H1 (cell line): ENCODE results near the gene MS4A3. TPM values are rescaled to one million over a fixed set of nuclear protein-coding genes. Genes with fewer than 3 reads are reported as not detected.

Source experiments
- CTCF ChIA-PET: fragments of 300-600 bp; sonication (Branson Sonifier 250); formaldehyde crosslinking; loops from one replicate; lab custom pipeline; 2021; ENCODE audit not compliant: partially characterized antibody; lab: Charles Lee
- POLR2A ChIA-PET: fragments of 300-600 bp; sonication (Branson Sonifier 250); formaldehyde crosslinking; loops from one replicate; lab custom pipeline; 2021; ENCODE audit warnings: inconsistent platforms; ENCODE audit not compliant: partially characterized antibody; lab: Charles Lee
- DNase-seq, 2 experiments: peaks; one replicate each; pipeline versions ENCODE4 v3.0.0 to v3.0.0-alpha.2; 2010 to 2022; ENCODE audit warnings: low spot score in 2 of 2, low read depth in 1 of 2, mixed read lengths in 1 of 2
- FAIRE-seq: peaks from 2 replicates; lab custom pipeline; 2011; peaks lifted over from hg19 to GRCh38; lab: Jason Lieb, UNC
- H2AFZ ChIP-seq: 2 replicates; pipeline ENCODE4 v1.8.1; 2012; ENCODE audit warnings: low read length, inconsistent platforms
- H2AK5ac ChIP-seq: 2 replicates; pipeline ENCODE4 v1.6.1; 2013; ENCODE audit warnings: low read depth, low read length
- H2BK120ac ChIP-seq: replicated peaks from 2 replicates; pipeline ENCODE3; 2013; ENCODE audit warnings: low read depth, low read length, inconsistent platforms
- H2BK12ac ChIP-seq: 2 replicates; pipeline ENCODE4 v1.6.1; 2013; ENCODE audit warnings: low read depth, low read length
- H2BK15ac ChIP-seq: 2 replicates; pipeline ENCODE4 v1.6.1; 2013; ENCODE audit warnings: low read length
- H2BK20ac ChIP-seq: 2 replicates; pipeline ENCODE4 v1.6.1; 2013; ENCODE audit warnings: low read length
- H2BK5ac ChIP-seq: 2 replicates; pipeline ENCODE4 v1.6.1; 2013; ENCODE audit warnings: low read depth, low read length
- H3K14ac ChIP-seq: 2 replicates; pipeline ENCODE4 v1.6.1; 2013; ENCODE audit warnings: inconsistent platforms; ENCODE audit not compliant: insufficient read length
- H3K18ac ChIP-seq: 2 replicates; pipeline ENCODE4 v1.6.1; 2013; ENCODE audit warnings: low read length; ENCODE audit errors: extremely low read depth
- H3K23ac ChIP-seq: 2 replicates; pipeline ENCODE4 v1.6.1; 2013; ENCODE audit warnings: inconsistent platforms; ENCODE audit not compliant: insufficient read length
- H3K23me2 ChIP-seq: 2 replicates; pipeline ENCODE4 v1.6.1; 2013; ENCODE audit warnings: low read depth, low read length
- H3K27ac ChIP-seq: 2 replicates; pipeline ENCODE4 v1.6.1; 2011; ENCODE audit warnings: low read depth, low read length, inconsistent platforms
- H3K27me3 ChIP-seq, 4 experiments: replicated peaks in 1 of 4; 1 replicate in 1 of 4; 2 replicates in 3 of 4; pipeline versions ENCODE4 v1.6.1 to v1.8.1; 2011 to 2013; ENCODE audit warnings: low read length in 3 of 4, mild to moderate bottlenecking in 3 of 4, inconsistent platforms in 2 of 4, mixed read lengths in 2 of 4, moderate library complexity in 1 of 4; ENCODE audit not compliant: control insufficient read depth in 3 of 4, insufficient read depth in 3 of 4; ENCODE audit errors: extremely low read depth in 1 of 4
- H3K36me3 ChIP-seq, 4 experiments: 2 replicates each; pipeline versions ENCODE4 v1.6.1 to v1.8.1; 2011 to 2013; ENCODE audit warnings: mild to moderate bottlenecking in 4 of 4, low read length in 3 of 4, moderate library complexity in 2 of 4, control low read depth in 1 of 4, inconsistent platforms in 1 of 4; ENCODE audit not compliant: insufficient read depth in 4 of 4, control insufficient read depth in 2 of 4
- H3K4ac ChIP-seq: replicated peaks from 2 replicates; pipeline ENCODE3; 2013; ENCODE audit warnings: low read length, low read depth, mixed read lengths, inconsistent platforms; ENCODE audit not compliant: insufficient read length
- H3K4me1 ChIP-seq, 4 experiments: replicated peaks in 1 of 4; 1 replicate in 1 of 4; 2 replicates in 3 of 4; pipeline versions ENCODE4 v1.6.1 to v1.8.1; 2011 to 2013; ENCODE audit warnings: low read length in 3 of 4, inconsistent platforms in 2 of 4, mixed read lengths in 1 of 4; ENCODE audit not compliant: insufficient read depth in 4 of 4, control insufficient read depth in 3 of 4
- H3K4me2 ChIP-seq, 2 experiments: 2 replicates each; pipeline versions ENCODE4 v1.6.1 to v1.8.1; 2011 to 2013; ENCODE audit warnings: low read depth in 2 of 2, low read length in 2 of 2, control low read depth in 1 of 2, inconsistent platforms in 1 of 2, mild to moderate bottlenecking in 1 of 2; ENCODE audit not compliant: insufficient read depth in 1 of 2
- H3K4me3 ChIP-seq, 4 experiments: fragments of 200-600, 300-600 bp in 1 of 4; sonication (generic), shearing (Covaris generic), sonication (Bioruptor Twin) in 1 of 4; 2 replicates each; pipeline versions ENCODE4 v1.5.1 to v1.8.1; 2011 to 2016; ENCODE audit warnings: low read length in 4 of 4, low read depth in 3 of 4, control low read depth in 2 of 4, inconsistent platforms in 2 of 4, mild to moderate bottlenecking in 2 of 4, mixed read lengths in 1 of 4, moderate library complexity in 1 of 4; ENCODE audit not compliant: insufficient read depth in 2 of 4; ENCODE audit errors: extremely low read depth in 1 of 4
- H3K56ac ChIP-seq: replicated peaks from 2 replicates; pipeline ENCODE3; 2013; ENCODE audit warnings: low read depth, mild to moderate bottlenecking, mixed read lengths, low read length, inconsistent platforms; ENCODE audit not compliant: insufficient read length
- H3K79me1 ChIP-seq: 2 replicates; pipeline ENCODE4 v1.6.1; 2013; ENCODE audit warnings: low read depth, low read length, control low read depth
- H3K79me2 ChIP-seq, 2 experiments: 2 replicates each; pipeline versions ENCODE4 v1.6.1 to v1.8.1; 2012 to 2013; ENCODE audit warnings: low read length in 2 of 2, mild to moderate bottlenecking in 2 of 2, inconsistent platforms in 1 of 2; ENCODE audit not compliant: insufficient read depth in 2 of 2, control insufficient read depth in 1 of 2
- H3K9ac ChIP-seq, 4 experiments: replicated peaks in 1 of 4; 1 replicate in 1 of 4; 2 replicates in 3 of 4; pipeline versions ENCODE4 v1.6.1 to v1.8.1; 2011 to 2013; ENCODE audit warnings: low read depth in 3 of 4, low read length in 3 of 4, control low read depth in 2 of 4, mild to moderate bottlenecking in 2 of 4, moderate library complexity in 2 of 4, inconsistent platforms in 1 of 4; ENCODE audit errors: extremely low read depth in 1 of 4
- H3K9me3 ChIP-seq, 2 experiments: 2 replicates each; pipeline versions ENCODE4 v1.6.1 to v1.8.1; 2012 to 2013; ENCODE audit warnings: mild to moderate bottlenecking in 2 of 2, moderate library complexity in 2 of 2, control low read depth in 1 of 2, inconsistent platforms in 1 of 2, low read depth in 1 of 2, low read length in 1 of 2, mixed read lengths in 1 of 2; ENCODE audit not compliant: insufficient read depth in 2 of 2
- H4K20me1 ChIP-seq, 2 experiments: replicated peaks in 1 of 2; 2 replicates each; pipeline versions ENCODE3 to v1.8.1; 2011 to 2013; ENCODE audit warnings: inconsistent platforms in 2 of 2, low read length in 2 of 2, mild to moderate bottlenecking in 1 of 2; ENCODE audit not compliant: insufficient read depth in 2 of 2, control insufficient read depth in 1 of 2
- H4K5ac ChIP-seq: 2 replicates; pipeline ENCODE4 v1.6.1; 2013; ENCODE audit warnings: low read length, low read depth, mixed read lengths, inconsistent platforms; ENCODE audit not compliant: insufficient read length
- H4K8ac ChIP-seq: 2 replicates; pipeline ENCODE4 v1.8.0; 2013; ENCODE audit warnings: mild to moderate bottlenecking, moderate library complexity, low read length, inconsistent platforms; ENCODE audit not compliant: insufficient read depth; ENCODE audit errors: extremely low read depth
- H4K91ac ChIP-seq: replicated peaks from 2 replicates; pipeline ENCODE3; 2013; ENCODE audit warnings: low read length, mixed read lengths, inconsistent platforms; ENCODE audit not compliant: insufficient read length
- CBX5 ChIP-seq: fragments of 300-800, 300-1000 bp; sonication (generic); IDR thresholded peaks from 2 replicates; pipeline ENCODE4 v1.7.1; 2016; ENCODE audit warnings: antibody characterized with exemption, low read length, low read depth
- GTF2F1 ChIP-seq: IDR thresholded peaks from 2 replicates; pipeline ENCODE4 v1.6.1; 2012; ENCODE audit warnings: low read depth, low read length, improper control_type of control experiment, borderline replicate concordance
- TEAD4 ChIP-seq: IDR thresholded peaks from 2 replicates; pipeline ENCODE4 v1.6.1; 2012; ENCODE audit warnings: low read depth, low read length, inconsistent platforms, mixed read lengths
- WGBS, 2 experiments: shearing (Covaris generic) in 1 of 2; methylation state at CpG; one replicate each; pipeline versions ENCODE4 v1.1.6 to v1.1.7; 2013 to 2015; ENCODE audit warnings: low lambda C conversion rate in 2 of 2, mixed read lengths in 2 of 2, inconsistent platforms in 1 of 2, low coverage in 1 of 2, missing lambda C conversion rate in 1 of 2; ENCODE audit not compliant: insufficient replicate concordance in 2 of 2, insufficient coverage in 1 of 2, insufficient read length in 1 of 2; ENCODE audit errors: extremely low coverage in 1 of 2, missing lambda C conversion rate in 1 of 2; 5-methylcytosine and 5-hydroxymethylcytosine counted together
- polyA plus RNA-seq, 7 experiments: library from polyadenylated mRNA; depleted of rRNA in 3 of 7; stranded (reverse) in 5 of 7; unstranded in 2 of 7; fragments of >200 nt in 5 of 7; fragments of 200-250 nt in 2 of 7; gene quantifications; 1 replicate in 5 of 7; 2 replicates in 1 of 7; 4 replicates in 1 of 7; pipeline versions ENCODE4 v1.2.1 to v1.2.3, GENCODE V29; 2011 to 2013; ENCODE audit warnings: missing spikeins in 2 of 7, mixed read lengths in 2 of 7
- total RNA-seq: library from RNA; stranded (reverse); fragmentation: NEBNext Ultra II Directional; extraction: Animal tissue kit (Norgen Biotek cat#: 25700); gene quantifications from 2 replicates; pipeline ENCODE4 v1.2.1, GENCODE V29; 2021
- TF ChIP-seq, protein P1 (sequence below): IDR thresholded peaks from 2 replicates; pipeline ENCODE4 v1.6.1; 2011; ENCODE audit warnings: low read length, improper control_type of control experiment

The MS4A3 gene
- total and polyA plus RNA-seq, 2 of the 8 experiments (the other 6 are each of a cell fraction or from before 2014, with no cell fraction given) = not detected

DNA sequence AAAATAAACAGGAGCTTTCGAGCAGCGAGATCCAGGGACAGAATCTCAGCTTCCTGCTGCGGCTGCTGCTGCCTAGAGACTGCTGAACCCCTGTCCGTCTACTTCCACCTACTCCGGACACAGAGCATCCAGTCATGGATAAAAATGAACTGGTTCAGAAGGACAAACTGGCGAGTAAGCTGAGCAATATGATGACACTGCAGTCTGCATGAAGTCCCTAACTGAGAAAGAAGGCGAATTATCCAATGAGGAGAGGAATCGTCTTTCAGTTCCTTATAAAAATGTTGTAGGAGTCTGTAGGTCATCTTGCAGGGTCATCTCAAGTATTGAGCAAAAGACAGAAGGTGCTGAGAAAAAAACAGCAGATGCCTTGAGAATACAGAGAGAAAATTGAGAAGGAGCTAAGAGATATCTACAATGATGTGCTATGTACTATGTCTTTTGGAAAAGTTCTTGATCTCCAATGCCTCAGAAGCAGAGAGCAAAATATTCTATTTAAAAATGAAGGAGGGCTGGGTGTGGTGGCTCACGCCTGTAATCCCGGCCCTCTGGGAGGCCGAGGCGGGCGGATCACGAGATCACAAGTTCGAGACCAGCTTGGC is 20.9 kb downstream of the MS4A3 start:
- no peak overlapping the region for H2BK120ac ChIP-seq
- no peak overlapping the region for H4K91ac ChIP-seq
- no peak overlapping the region for H3K27ac ChIP-seq
- no peak for FAIRE-seq
- H3K4me3 ChIP-seq = no peak overlapping the region
- H2AK5ac ChIP-seq = no peak overlapping the region
- H3K9ac ChIP-seq = no peak overlapping the region
- H3K14ac ChIP-seq = no peak overlapping the region
- no peak overlapping the region for H2BK12ac ChIP-seq
- H2BK15ac ChIP-seq = no peak overlapping the region
- no peaks in the 10 kb centered on the region for H3K79me1 ChIP-seq
- peak overlapping the region; percentile 67; the same call in 1 of the 2 replicates for H2AFZ ChIP-seq
- H2BK20ac ChIP-seq = no peak overlapping the region
- CTCF ChIA-PET = interaction anchor here (1.4 kb wide), 1 partner anchor 286 kb away, joined by 3 read pairs; no protein-coding TSS in a partner anchor
- no peaks in the 10 kb centered on the region for H3K23me2 ChIP-seq
- H3K4me2 ChIP-seq = no peak overlapping the region
- no peaks in the 10 kb centered on the region for H3K27me3 ChIP-seq
- 95% methylated on average over 15 of the region's 15 CpGs; no CpG with 5 or more reads in 1 of the 2 experiments for WGBS, 2 experiments
- no peak overlapping the region for H4K8ac ChIP-seq
- peaks cover 0 to 15% of the 10 kb centered on the region in 2 experiments; a peak in 1 of 4 replicates for H3K9me3 ChIP-seq
- DNase-seq = no peak
- POLR2A ChIA-PET = interaction anchor here (0.6 kb wide), 1 partner anchor 516 kb away, joined by 3 read pairs; no protein-coding TSS in a partner anchor
- H4K5ac ChIP-seq = no peak overlapping the region
- no peak overlapping the region for H2BK5ac ChIP-seq
- no peak overlapping the region for H3K18ac ChIP-seq
- no peaks in the 10 kb centered on the region for H3K79me2 ChIP-seq
- H3K23ac ChIP-seq = no peak overlapping the region
- H3K4ac ChIP-seq = no peak overlapping the region
- peaks cover 0 to 2% (median 0%) of the 10 kb centered on the region in 4 experiments; a peak in 1 of 8 replicates for H3K36me3 ChIP-seq
- H4K20me1 ChIP-seq = no peaks in the 10 kb centered on the region
- no peaks in the 10 kb centered on the region for H3K4me1 ChIP-seq
- H3K56ac ChIP-seq = no peak overlapping the region
- TF ChIP-seq, protein P1, sequence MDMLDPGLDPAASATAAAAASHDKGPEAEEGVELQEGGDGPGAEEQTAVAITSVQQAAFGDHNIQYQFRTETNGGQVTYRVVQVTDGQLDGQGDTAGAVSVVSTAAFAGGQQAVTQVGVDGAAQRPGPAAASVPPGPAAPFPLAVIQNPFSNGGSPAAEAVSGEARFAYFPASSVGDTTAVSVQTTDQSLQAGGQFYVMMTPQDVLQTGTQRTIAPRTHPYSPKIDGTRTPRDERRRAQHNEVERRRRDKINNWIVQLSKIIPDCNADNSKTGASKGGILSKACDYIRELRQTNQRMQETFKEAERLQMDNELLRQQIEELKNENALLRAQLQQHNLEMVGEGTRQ = no peak
- no peak for TF ChIP-seq CBX5
- TF ChIP-seq GTF2F1 = no peak
- no peak for TF ChIP-seq TEAD4
